GM23248 (cell line): Measurements from ENCODE around the gene AGRP. TPM values are rescaled to one million over a fixed set of nuclear protein-coding genes. Genes with fewer than 3 reads are reported as not detected.
"Not testable (repeated sequence)": the region's sequence is repeated elsewhere in the genome, so short reads cannot be mapped to it uniquely, and the experiment has no call there.

ENCODE experiments used
- DNase-seq: peaks from one replicate; pipeline ENCODE4 v3.0.0-alpha.2; 2015
- H2AFZ ChIP-seq: fragments of 200-600 bp; sonication (generic); 2 replicates; pipeline ENCODE4 v1.6.1; 2016; ENCODE audit warnings: antibody characterized with exemption
- H3F3A ChIP-seq: fragments of 200-600 bp; sonication (generic); 2 replicates; pipeline ENCODE4 v1.6.1; 2016; ENCODE audit warnings: mild to moderate bottlenecking, antibody characterized with exemption, mixed run types; ENCODE audit not compliant: insufficient read depth
- H3K27ac ChIP-seq: fragments of 200-600 bp; sonication (generic); 2 replicates; pipeline ENCODE4 v1.5.1; 2016; ENCODE audit warnings: mild to moderate bottlenecking
- H3K27me3 ChIP-seq: fragments of 200-600 bp; sonication (generic); replicated peaks from 2 replicates; pipeline ENCODE4 v1.6.1; 2016; ENCODE audit warnings: mild to moderate bottlenecking; ENCODE audit not compliant: insufficient read depth
- H3K36me3 ChIP-seq: fragments of 200-600 bp; sonication (generic); 2 replicates; pipeline ENCODE4 v1.6.1; 2016; ENCODE audit warnings: low read depth, mild to moderate bottlenecking
- H3K4me1 ChIP-seq: fragments of 200-600 bp; sonication (generic); 2 replicates; pipeline ENCODE4 v1.6.1; 2016; ENCODE audit warnings: mild to moderate bottlenecking; ENCODE audit not compliant: insufficient read depth
- H3K4me2 ChIP-seq: fragments of 200-600 bp; sonication (generic); one replicate; pipeline ENCODE4 v1.6.1; 2016; ENCODE audit warnings: mild to moderate bottlenecking; ENCODE audit not compliant: unreplicated experiment
- H3K4me3 ChIP-seq: fragments of 200-600 bp; sonication (generic); 2 replicates; pipeline ENCODE4 v1.5.1; 2016; ENCODE audit warnings: mild to moderate bottlenecking
- H3K79me2 ChIP-seq: fragments of 200-600 bp; sonication (generic); 2 replicates; pipeline ENCODE4 v1.6.1; 2016; ENCODE audit warnings: mild to moderate bottlenecking; ENCODE audit not compliant: insufficient read depth
- H3K9ac ChIP-seq: fragments of 200-600 bp; sonication (generic); 2 replicates; pipeline ENCODE4 v1.6.1; 2016; ENCODE audit warnings: mild to moderate bottlenecking
- H3K9me2 ChIP-seq: fragments of 200-600 bp; sonication (generic); 2 replicates; pipeline ENCODE4 v1.6.1; 2016; ENCODE audit warnings: mixed run types, mild to moderate bottlenecking, moderate library complexity; ENCODE audit not compliant: insufficient read depth
- H3K9me3 ChIP-seq: fragments of 200-600 bp; sonication (generic); one replicate; pipeline ENCODE4 v1.6.1; 2017; ENCODE audit warnings: low read depth
- H4K20me1 ChIP-seq: fragments of 200-600 bp; sonication (generic); 2 replicates; pipeline ENCODE4 v1.6.0; 2016; ENCODE audit not compliant: insufficient read depth
- EZH2 ChIP-seq: fragments of 200-600 bp; sonication (generic); IDR thresholded peaks from 2 replicates; pipeline ENCODE4 v1.6.1; 2018; ENCODE audit warnings: antibody characterized with exemption, mild to moderate bottlenecking; ENCODE audit not compliant: insufficient read depth, poor library complexity, severe bottlenecking
- EZH2phosphoT487 ChIP-seq: fragments of 200-600 bp; sonication (generic); IDR thresholded peaks from 2 replicates; pipeline ENCODE4 v1.6.1; 2018; ENCODE audit warnings: antibody characterized with exemption, moderate library complexity, mild to moderate bottlenecking, low read depth; ENCODE audit not compliant: insufficient read depth
- WGBS, 2 experiments: methylation state at CpG; one replicate each; pipeline ENCODE4 v1.1.6; 2015 to 2017; ENCODE audit warnings: low lambda C conversion rate in 2 of 2, low coverage in 1 of 2; ENCODE audit errors: missing lambda C conversion rate in 2 of 2; 5-methylcytosine and 5-hydroxymethylcytosine counted together
- in situ Hi-C: fragments of 300-500 bp; cut with MboI; formaldehyde crosslinking; loops from 2 replicates; pipeline ENCODE4 v1.15.0; 2020
- polyA plus RNA-seq: library from polyadenylated mRNA; unstranded; fragments of >200 nt; fragmentation: Nextera tagmentation; extraction: Ambion mirVana; gene quantifications from 2 replicates; pipeline ENCODE4 v1.2.1, GENCODE V29; 2016
- total RNA-seq: library from RNA; depleted of rRNA; stranded (reverse); fragments of >200 nt; shearing (Covaris generic); gene quantifications from 2 replicates; pipeline ENCODE4 v1.2.3, GENCODE V29; 2014

AGRP gene
- total and polyA plus RNA-seq, 2 experiments from 2014 or later, result not detected

DNA sequence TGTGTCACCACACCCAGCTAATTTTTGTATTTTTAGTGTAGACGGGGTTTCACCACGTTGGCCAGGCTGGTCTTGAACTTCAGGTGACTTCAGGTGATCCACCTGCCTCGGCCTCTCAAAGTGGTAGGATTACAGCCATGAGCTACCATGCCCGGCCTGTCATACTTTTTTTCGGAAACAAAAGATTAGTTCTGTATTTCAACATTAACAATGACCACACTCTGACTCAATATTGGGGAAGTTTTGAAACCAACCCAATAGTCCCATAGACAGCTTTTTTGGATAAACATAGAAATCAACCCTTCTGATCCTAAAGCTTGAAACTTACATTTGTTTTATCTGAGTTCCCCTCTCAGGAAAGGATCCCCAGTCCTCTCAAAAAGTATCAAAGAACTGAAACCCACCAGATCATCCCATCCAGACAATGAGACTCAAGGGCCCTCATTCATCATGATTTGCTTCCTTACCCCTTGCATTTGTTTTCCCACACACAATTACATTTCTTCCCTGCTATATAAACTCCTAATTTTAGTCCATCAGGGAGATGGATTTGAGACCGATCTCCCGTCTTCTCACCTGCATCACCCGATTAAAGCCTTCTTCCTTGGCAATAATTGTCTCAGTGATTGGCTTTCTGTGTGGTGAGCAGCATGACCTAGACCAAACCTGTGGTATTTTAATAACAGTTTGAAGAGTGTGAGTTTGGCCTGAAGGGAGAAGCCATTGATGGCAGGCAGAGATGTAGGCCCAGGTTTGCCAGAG is 7.2 kb upstream of the AGRP start:
- Histone ChIP-seq H3K36me3 (no peaks in the 10 kb centered on the region), H3K9me2 (no peaks in the 10 kb centered on the region), H4K20me1 (no peaks in the 10 kb centered on the region), H3K4me2 (no peak overlapping the region), H3K27ac (no peak overlapping the region), H3K9me3 (no peaks in the 10 kb centered on the region), H3F3A (peaks cover 13% of the 10 kb centered on the region), H3K27me3 (no peaks in the 10 kb centered on the region), H3K4me1 (peaks cover 7% of the 10 kb centered on the region), H3K4me3 (no peak overlapping the region), H3K79me2 (no peaks in the 10 kb centered on the region), H3K9ac (no peak overlapping the region), H2AFZ (no peak overlapping the region)
- 62 to 65% methylated on average over 8 of the region's 8 CpGs for WGBS, 2 experiments
- peak; percentile 80 for DNase-seq
- TF ChIP-seq EZH2 (no peak), EZH2phosphoT487 (no peak)
- in situ Hi-C loops, result no loop called here

DNA sequence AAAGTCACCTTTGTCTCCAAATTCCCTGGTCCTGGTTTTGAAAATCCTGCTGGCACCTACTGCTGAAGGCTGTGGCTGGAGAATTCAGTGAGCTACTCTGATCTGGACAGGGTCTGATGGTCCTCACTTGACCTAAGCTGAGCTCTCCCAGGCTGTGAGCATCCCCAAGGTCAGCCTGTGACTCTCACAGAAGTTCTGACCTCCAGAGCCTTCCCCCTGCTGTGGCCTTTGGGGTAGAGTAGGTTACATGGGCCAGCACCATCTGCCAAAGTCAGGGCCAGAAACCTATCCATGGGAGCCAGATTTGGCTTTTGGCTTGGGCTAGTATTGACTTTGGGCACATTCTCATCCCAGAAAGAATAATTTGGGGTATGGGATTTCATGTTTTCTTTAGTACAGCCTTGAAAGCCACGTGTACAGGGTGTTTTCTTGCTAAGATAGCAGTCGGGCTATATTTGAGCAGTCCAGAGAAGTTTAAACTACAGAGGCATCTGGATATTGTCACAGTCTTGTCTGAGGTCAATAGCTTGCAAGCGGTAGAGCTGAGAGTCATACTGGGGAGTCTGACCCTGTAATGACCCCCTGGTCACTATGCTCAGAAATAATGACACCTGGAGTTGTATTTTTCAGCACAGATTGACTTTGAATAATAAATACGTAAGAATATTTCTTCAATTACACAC is 6.2 kb upstream of the AGRP start:
- no peaks in the 10 kb centered on the region for H3K36me3 ChIP-seq
- H3K4me3 ChIP-seq, result no peak overlapping the region
- DNase-seq, result no peak
- peaks cover 7% of the 10 kb centered on the region for H3K4me1 ChIP-seq
- in situ Hi-C loops, result no loop called here
- H3K27ac ChIP-seq, result no peak overlapping the region
- peaks cover 13% of the 10 kb centered on the region for H3F3A ChIP-seq
- H3K9me3 ChIP-seq, result no peaks in the 10 kb centered on the region
- WGBS, 2 experiments, result 52 to 63% methylated on average over 4 of the region's 4 CpGs
- H2AFZ ChIP-seq, result no peak overlapping the region
- H3K9me2 ChIP-seq, result no peaks in the 10 kb centered on the region
- H3K79me2 ChIP-seq, result no peaks in the 10 kb centered on the region
- no peak for TF ChIP-seq EZH2phosphoT487
- no peaks in the 10 kb centered on the region for H3K27me3 ChIP-seq
- no peak overlapping the region for H3K9ac ChIP-seq
- H4K20me1 ChIP-seq, result no peaks in the 10 kb centered on the region
- no peak overlapping the region for H3K4me2 ChIP-seq

- H2AFZ ChIP-seq, H3K9me2 ChIP-seq, H4K20me1 ChIP-seq, H3K9me3 ChIP-seq, H3K4me2 ChIP-seq, H3K79me2 ChIP-seq, H3K27me3 ChIP-seq, H3K27ac ChIP-seq, H3K9ac ChIP-seq, DNase-seq, H3K36me3 ChIP-seq, H3K4me1 ChIP-seq, H3K4me3 ChIP-seq, in situ Hi-C loops: not testable (repeated sequence)
- peaks cover 13% of the 10 kb centered on the region for H3F3A ChIP-seq
- WGBS, 2 experiments, result 88 to 90% methylated on average over 4 of the region's 4 CpGs
Measured at GRCh38 chr16:67487561-67487960, 4.2 kb upstream of the AGRP start.

DNA sequence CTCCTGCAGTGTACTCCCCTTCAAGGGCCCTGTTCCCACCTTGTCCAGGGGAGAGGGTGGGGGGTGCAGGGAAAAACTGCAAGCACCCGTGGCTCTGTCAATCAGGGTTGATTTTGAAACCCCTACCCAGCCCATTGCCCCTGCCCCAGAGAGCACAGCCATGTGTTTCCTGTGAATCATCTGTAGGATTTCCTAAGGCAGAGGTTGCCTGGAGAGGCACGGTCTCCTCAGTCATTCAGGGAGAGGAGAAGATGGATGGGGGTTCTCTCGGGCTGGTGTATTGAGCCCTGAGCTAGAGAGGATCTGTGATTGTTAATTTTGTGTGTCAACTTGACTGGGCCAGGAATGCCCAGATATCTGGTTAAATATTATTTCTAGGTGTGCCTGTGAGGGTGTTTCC is 3.5 kb upstream of the AGRP start:
- in situ Hi-C loops, result no loop called here
- H3K27ac ChIP-seq, result no peak overlapping the region
- 62 to 70% methylated on average over 3 of the region's 3 CpGs for WGBS, 2 experiments

More for the DNA sequence above, 3.5 kb upstream of the AGRP start:
- H3K36me3 ChIP-seq, result no peaks in the 10 kb centered on the region
- H3K9me3 ChIP-seq, result no peaks in the 10 kb centered on the region
- H3F3A ChIP-seq, result peaks cover 13% of the 10 kb centered on the region
- H2AFZ ChIP-seq, result no peak overlapping the region
- no peaks in the 10 kb centered on the region for H3K9me2 ChIP-seq
- TF ChIP-seq EZH2phosphoT487 (no peak), EZH2 (no peak)
- H3K79me2 ChIP-seq, result no peaks in the 10 kb centered on the region
- DNase-seq, result no peak
- no peak overlapping the region for H3K9ac ChIP-seq
- H3K27me3 ChIP-seq, result no peaks in the 10 kb centered on the region
- no peak overlapping the region for H3K4me3 ChIP-seq
- H3K4me2 ChIP-seq, result no peak overlapping the region
- H4K20me1 ChIP-seq, result no peaks in the 10 kb centered on the region
- peaks cover 11% of the 10 kb centered on the region for H3K4me1 ChIP-seq
